Bronchial epithelial cell (primary cell): ENCODE measurements around the gene KLK13. TPM values are rescaled to one million over a fixed set of nuclear protein-coding genes. Genes with fewer than 3 reads are reported as not detected.
A peak's percentile ranks its signal among the peaks of the same experiment; 100 is the strongest.

Experiments
- DNase-seq: peaks from one replicate; pipeline ENCODE4 v3.0.0-alpha.2; 2010; ENCODE audit warnings: low read depth
- FAIRE-seq: peaks from 2 replicates; lab custom pipeline; 2011; peaks lifted over from hg19 to GRCh38; lab: Jason Lieb, UNC
- H3K27me3 ChIP-seq: 2 replicates; pipeline ENCODE4 v1.5.1; 2011; ENCODE audit warnings: low read length; ENCODE audit not compliant: control insufficient read depth, insufficient read depth
- H3K36me3 ChIP-seq: 2 replicates; pipeline ENCODE4 v1.5.1; 2011; ENCODE audit warnings: low read length; ENCODE audit not compliant: control insufficient read depth, insufficient read depth
- H3K4me3 ChIP-seq: 2 replicates; pipeline ENCODE4 v1.5.1; 2011; ENCODE audit warnings: mild to moderate bottlenecking, low read depth, low read length, control low read depth
- total RNA-seq: library from RNA; depleted of rRNA; stranded (reverse); fragments of >200 nt; gene quantifications from 2 replicates; pipeline ENCODE4 v1.2.1, GENCODE V29; 2014
- TF ChIP-seq, protein P1 (sequence below): IDR thresholded peaks from 2 replicates; pipeline ENCODE4 v1.5.1; 2011; ENCODE audit warnings: mild to moderate bottlenecking, moderate library complexity, low read length, control low read depth, inconsistent platforms; ENCODE audit not compliant: insufficient read depth, severe bottlenecking

KLK13 gene
- total RNA-seq, 1 donor from 2014 or later, result 0.26 TPM

DNA sequence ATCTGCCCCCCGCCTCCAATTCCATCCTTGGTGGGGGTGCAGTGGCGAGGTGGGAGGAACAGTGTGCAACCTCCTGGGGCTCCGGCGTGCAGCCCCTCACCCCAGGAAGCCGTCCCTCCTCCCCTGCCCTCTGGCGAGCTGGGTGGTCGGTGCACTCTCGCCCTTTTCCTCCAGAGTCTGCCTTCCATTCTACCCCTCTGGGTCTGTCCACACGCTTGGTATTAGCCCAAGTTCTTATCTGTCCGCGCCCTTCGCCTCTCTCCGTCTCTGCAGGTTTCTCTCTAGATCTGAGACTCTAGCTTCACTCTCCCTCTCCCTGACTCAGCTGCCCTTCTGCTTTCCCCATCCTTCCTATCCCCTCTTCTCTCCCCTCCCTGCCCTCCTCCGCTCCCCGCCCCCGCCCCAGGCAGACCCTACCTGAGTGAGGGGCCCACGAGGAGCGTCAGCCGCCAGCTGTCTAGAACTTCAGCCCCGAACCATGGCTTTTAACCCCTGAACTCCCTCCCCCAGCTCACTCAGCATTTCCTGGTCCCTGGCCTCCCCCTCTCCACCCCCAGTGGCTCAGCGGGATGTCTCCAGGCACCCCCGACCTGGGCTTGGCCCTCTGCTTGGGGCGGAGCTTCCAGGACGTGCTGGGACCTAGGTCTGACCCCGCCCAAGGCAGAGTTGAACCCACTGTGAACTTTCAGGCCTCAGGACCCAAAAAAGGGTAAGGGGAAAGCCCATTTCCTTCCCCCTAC is 499 bp upstream of the KLK13 start:
- Histone ChIP-seq H3K4me3 (no peak overlapping the region), H3K36me3 (no peaks in the 10 kb centered on the region), H3K27me3 (no peaks in the 10 kb centered on the region)
- DNase-seq (no peak), FAIRE-seq (no peak)
- TF ChIP-seq, protein P1, sequence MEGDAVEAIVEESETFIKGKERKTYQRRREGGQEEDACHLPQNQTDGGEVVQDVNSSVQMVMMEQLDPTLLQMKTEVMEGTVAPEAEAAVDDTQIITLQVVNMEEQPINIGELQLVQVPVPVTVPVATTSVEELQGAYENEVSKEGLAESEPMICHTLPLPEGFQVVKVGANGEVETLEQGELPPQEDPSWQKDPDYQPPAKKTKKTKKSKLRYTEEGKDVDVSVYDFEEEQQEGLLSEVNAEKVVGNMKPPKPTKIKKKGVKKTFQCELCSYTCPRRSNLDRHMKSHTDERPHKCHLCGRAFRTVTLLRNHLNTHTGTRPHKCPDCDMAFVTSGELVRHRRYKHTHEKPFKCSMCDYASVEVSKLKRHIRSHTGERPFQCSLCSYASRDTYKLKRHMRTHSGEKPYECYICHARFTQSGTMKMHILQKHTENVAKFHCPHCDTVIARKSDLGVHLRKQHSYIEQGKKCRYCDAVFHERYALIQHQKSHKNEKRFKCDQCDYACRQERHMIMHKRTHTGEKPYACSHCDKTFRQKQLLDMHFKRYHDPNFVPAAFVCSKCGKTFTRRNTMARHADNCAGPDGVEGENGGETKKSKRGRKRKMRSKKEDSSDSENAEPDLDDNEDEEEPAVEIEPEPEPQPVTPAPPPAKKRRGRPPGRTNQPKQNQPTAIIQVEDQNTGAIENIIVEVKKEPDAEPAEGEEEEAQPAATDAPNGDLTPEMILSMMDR, result no peak

DNA sequence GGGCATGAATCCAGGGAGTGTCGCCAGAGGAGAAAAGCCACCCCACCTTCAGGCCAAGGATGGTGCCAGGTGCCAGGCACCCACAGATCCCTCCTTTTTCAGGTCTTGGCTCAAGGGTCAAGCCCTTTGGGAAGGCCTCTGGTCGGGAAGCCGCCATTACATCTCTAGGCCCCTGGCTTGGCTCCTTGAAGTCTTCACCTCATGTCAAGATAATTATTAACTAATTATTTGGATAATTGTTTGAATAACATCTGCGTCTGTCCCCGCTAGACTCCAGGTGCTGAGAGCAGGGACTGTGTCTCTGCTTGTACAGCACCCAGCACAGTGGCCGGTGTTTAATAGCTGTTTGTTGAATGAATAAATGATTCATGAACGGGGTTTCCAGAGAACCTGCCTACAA is 1.2 kb downstream of the KLK13 start:
- Histone ChIP-seq H3K4me3 (no peak overlapping the region), H3K27me3 (no peaks in the 10 kb centered on the region), H3K36me3 (no peaks in the 10 kb centered on the region)
- no peak for DNase-seq
- TF ChIP-seq, protein P1, result no peak
- no peak for FAIRE-seq

- Histone ChIP-seq H3K27me3 (no peaks in the 10 kb centered on the region), H3K36me3 (no peaks in the 10 kb centered on the region), H3K4me3 (no peak overlapping the region)
- TF ChIP-seq, protein P1, result no peak
- DNase-seq (no peak), FAIRE-seq (no peak)
These were observed 3.9 kb downstream of the KLK13 start for GRCh38 chr19:51060973-51061372.

DNA sequence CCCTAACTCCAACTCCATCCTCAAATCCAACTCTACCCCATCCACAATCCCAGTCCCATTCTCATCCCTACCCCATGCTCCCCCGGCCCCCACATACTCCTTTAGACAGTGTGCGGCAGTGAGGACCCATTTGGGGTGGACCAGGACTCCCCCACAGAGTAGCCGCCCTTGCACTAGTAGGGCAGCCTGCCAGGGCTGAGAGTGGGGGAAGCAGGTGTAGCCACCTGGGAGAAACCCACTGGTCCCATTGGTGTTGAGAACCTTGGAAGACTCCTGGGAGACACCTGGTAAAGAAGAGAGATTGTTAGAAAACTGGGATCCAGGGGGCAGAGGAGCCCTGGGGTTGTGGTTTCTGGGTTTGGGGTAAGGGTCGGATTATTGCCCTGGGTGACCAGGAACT is 4.6 kb downstream of the KLK13 start:
- no peak for FAIRE-seq
- no peaks in the 10 kb centered on the region for H3K27me3 ChIP-seq
- TF ChIP-seq, protein P1, result no peak
- H3K4me3 ChIP-seq, result no peak overlapping the region
- DNase-seq, result no peak
- H3K36me3 ChIP-seq, result no peaks in the 10 kb centered on the region

DNA sequence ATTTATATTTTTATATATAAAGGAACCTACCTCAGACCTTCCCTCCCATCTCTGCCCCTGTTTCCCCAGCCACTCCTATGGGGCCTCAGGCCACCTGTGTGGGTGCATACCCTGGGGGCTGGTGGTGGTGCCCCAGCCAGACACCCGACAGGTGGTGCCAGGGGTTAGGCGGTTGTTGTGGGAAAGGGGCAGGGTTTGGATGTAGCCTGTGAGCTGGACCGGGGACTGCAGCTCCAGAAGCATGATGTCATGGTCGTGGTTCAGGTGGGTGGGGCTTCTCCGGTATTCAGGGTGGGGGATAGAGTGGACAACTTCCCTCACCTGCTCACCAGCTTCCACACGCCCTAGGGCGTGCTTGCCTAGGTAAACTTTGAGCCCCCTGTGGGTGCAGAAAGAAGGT is 5.2 kb downstream of the KLK13 start:
- H3K36me3 ChIP-seq, result no peaks in the 10 kb centered on the region
- TF ChIP-seq, protein P1, result no peak
- H3K4me3 ChIP-seq, result no peak overlapping the region
- FAIRE-seq (no peak), DNase-seq (no peak)
- H3K27me3 ChIP-seq, result no peaks in the 10 kb centered on the region

GRCh38 chr19:51055866-51056265 is 9.0 kb downstream of the KLK13 start:
- Histone ChIP-seq H3K4me3 (no peak overlapping the region), H3K36me3 (no peaks in the 10 kb centered on the region), H3K27me3 (no peaks in the 10 kb centered on the region)
- FAIRE-seq (no peak), DNase-seq (peak; percentile 42)
- TF ChIP-seq, protein P1, result no peak
